GM12872 (cell line): ENCODE data around the gene PRKCB.

ENCODE experiments used
- TF ChIP-seq, protein P1 (sequence below): IDR thresholded peaks from 3 replicates; pipeline ENCODE4 v1.5.1; 2011; ENCODE audit warnings: low read depth, mild to moderate bottlenecking, low read length, moderate library complexity; ENCODE audit not compliant: insufficient read depth

PRKCB gene

DNA sequence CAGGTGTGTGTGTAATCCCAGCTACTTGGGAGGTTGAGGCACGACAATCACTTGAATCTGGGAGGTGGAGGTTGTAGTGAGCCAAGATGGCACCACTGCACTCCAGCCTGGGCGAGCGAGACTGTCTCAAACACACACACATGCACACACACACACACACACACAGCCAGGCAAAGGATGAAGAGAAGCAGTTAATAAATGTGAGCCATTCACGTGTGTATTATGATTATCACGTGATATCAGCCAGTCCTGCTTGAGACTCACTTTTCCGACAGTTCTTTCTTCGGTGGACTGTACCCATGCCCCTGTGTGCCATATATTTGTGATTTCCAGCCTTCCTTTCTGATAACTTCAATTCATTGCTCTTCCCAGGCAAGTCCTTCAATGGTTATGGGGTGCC is 119.3 kb downstream of the PRKCB start:
- TF ChIP-seq, protein P1, sequence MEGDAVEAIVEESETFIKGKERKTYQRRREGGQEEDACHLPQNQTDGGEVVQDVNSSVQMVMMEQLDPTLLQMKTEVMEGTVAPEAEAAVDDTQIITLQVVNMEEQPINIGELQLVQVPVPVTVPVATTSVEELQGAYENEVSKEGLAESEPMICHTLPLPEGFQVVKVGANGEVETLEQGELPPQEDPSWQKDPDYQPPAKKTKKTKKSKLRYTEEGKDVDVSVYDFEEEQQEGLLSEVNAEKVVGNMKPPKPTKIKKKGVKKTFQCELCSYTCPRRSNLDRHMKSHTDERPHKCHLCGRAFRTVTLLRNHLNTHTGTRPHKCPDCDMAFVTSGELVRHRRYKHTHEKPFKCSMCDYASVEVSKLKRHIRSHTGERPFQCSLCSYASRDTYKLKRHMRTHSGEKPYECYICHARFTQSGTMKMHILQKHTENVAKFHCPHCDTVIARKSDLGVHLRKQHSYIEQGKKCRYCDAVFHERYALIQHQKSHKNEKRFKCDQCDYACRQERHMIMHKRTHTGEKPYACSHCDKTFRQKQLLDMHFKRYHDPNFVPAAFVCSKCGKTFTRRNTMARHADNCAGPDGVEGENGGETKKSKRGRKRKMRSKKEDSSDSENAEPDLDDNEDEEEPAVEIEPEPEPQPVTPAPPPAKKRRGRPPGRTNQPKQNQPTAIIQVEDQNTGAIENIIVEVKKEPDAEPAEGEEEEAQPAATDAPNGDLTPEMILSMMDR, result no peak

DNA sequence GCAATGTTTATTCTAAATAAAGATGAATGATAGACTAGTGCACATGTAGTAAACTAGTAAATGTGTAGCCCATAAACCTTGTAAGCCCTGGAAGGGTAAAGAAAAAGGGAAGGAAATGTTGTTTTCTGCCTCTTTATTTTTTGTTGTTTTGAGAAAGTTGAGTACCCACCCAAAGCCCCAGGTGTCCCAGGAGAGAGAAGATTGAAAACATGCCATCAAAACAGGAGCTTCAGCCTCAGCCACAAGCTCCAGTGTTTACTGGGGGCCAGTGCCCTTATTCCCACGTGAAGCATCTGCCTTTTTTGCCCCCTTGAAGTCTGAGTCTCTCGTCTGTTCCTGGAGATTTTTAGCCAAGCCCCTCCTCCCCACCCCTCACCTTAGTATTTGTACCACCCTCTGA is 121.5 kb downstream of the PRKCB start:
- TF ChIP-seq, protein P1, result no peak

DNA sequence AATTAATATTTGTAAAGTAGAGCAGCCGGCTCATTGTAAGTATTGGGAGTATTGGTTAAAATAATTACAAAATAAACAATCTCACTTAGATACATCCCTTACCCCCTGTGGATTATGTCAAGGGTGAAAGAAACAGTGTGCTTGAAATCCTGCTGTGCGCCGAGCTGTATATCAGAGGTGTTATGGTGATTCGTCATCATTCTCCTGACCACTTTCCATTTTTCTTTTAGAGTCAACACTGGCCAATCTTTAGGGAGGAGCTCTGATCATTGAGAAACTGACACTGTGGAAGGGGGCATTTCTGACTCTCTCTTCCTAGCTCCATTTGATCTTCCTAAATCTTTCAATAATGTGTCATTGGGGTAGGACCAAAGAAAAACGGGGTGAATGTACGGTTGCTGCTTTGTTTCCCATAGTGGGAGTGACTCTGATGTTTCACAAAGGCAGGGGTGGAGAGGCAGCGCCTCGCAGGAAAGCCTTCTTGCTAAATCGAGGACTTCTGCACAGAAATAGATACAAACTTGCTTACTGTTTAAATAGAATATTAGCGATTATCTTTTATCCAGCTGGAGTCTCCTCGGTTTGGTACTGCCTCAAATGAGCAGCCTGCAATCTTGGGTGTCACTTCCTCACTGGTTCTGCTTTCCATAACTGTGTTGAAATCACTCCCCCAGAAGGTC is 123.4 kb downstream of the PRKCB start:
- TF ChIP-seq, protein P1, result no peak

DNA sequence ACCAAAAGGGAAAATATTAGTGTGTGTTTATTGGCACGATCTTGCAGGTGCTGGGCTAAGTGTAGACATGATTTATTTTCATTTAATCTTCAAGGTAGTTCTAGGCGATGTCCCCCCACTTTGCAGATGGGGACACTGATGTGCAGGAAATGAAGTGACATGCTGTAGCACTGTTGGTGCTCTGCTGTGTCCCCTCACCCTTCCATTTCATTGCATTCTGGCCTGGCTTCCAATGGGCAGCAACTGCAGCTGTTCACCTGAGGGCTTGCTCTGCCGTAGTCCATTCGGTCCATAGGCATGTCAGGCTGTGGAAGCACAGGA is 123.9 kb downstream of the PRKCB start:
- TF ChIP-seq, protein P1, result no peak

DNA sequence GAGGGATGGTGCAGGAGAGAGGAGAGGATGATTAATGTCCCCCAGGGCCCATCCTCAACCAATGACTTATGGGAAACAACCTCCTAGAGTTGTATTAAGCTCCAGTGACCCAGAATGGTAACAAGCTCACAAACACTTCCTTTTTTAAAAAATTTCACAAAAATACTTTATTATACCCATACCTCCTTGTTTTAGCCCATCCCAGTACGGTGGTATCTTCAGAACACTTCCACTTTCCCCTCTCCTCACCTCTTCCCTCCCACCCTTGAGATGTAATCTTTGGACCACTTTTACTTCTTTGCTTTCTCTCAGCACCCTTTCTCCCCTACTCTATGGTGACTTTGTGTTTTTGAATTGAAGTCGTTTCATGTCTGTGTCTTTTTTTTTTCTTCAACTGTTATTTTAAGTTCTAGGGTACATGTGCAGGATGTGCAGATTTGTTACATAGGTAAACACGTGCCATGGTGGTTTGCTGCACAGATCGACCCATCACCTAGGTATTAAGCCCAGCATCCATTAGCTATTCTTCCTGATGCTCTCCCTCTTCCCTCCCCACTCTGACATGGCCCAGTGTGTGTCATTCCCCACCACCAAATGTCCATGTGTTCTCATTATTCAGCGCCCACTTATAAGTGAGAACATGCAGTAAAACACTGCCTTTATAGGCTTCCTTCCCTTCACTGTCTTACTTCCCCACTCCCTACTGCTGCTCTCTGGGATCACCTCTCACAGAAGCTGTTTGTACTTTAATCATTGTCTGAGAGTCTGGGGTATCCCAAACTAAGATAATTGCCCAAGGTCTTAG is 124.5 kb downstream of the PRKCB start:
- TF ChIP-seq, protein P1, result no peak

DNA sequence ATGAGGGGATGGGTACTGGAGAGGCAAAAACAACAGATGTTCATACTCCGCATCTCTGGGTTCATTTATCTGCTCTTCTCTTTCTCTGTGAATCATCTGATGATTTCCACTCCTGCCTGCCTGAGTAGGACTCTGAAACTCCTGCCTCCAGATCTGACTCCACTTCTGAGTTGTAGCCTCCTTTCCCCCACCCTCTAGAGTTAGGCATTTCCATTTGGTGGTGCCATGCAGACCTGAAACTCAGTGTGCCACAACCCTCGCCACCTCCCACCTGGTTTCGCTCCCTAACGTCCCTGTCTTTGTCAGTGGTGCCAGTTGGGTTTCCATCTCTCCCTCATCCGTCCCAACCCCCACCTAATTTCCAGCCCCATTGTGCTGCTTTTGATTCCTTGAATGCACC is 126.2 kb downstream of the PRKCB start:
- TF ChIP-seq, protein P1, result no peak

DNA sequence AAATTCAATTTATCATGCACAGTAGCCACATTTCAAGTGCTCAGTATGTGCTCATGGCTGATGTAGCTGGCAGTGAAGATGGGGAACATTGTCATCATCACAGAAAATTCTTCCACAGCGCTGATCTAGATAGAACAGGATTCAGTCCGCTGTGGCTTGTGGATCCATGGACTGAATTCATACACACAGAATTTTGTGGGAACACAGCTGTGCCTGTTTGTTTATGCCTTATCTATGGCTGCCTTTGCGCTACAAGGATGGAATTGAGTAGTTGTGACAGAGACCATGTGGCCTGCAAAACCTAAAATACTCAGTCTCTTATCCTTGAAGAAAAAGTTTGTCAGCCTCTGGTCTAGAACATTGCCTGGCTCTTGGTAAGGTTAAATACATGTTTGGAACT is 128.4 kb downstream of the PRKCB start:
- TF ChIP-seq, protein P1, result no peak
